Left renal cortex interstitium (tissue), 4 donors: ENCODE data around the gene KRTAP6-2. TPM values are rescaled to one million over a fixed set of nuclear protein-coding genes. Genes with fewer than 3 reads are reported as not detected.

ENCODE experiments used
- DNase-seq, 4 donors: peaks; one replicate each; pipeline ENCODE4 v3.0.0-alpha.2; 2013; ENCODE audit warnings: low read depth in 4 of 4, low spot score in 2 of 4, missing footprints in 1 of 4
- polyA plus RNA-seq, 4 donors: library from polyadenylated mRNA; unstranded; fragments of 120-200 nt; gene quantifications; one replicate each; pipeline ENCODE4 v1.2.1, GENCODE V29; 2013; ENCODE audit not compliant: insufficient read length in 4 of 4

Gene KRTAP6-2
- polyA plus RNA-seq = not detected

DNA sequence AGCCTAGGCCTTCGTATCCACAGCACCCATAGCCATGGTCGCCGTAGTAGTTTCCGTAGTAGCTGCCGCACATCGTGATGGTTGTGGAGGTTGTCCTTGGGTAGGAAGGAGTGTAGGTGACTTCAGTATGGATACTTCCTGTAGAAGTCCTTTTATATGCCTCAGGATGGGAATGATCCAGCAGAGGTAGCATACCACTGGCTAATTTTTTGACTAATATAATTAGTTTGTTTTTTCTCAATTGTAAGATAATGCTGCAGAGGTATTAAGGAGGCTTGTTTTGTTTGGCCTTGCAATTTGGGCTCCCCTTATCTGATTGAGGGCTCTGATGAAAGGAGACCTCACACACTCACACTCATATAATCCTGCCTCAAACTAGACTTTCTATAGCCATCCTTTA, at the start of gene KRTAP6-2:
KRTAP6-2 (minus strand) TSS at position 101 of the 400 bp plus-strand sequence; CDS start at position 73, 28 bp downstream.
- no peak for DNase-seq

DNA sequence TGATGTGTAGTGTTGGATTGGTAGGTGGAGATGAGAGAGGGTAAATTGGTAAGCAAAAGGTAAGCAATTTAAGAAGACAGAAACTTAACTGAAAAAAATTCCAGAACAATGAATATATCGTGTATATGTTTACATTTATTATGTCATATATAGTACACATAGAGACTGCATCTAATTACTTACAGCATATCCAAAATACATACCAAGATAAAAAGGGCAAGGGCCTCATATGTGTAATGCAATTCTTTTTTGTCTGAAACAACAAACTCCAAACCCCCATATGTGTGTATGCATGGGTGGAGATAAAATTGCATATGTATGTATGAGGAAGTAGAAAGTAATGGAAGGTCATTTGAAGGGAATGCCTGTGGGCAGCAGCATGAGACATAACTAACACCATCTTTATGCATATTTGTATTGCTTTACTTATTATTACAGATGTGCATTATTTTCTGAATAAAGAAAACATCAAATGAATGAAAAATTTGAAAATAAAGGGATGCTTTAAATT, 48.3 kb upstream of the KRTAP6-2 start:
- DNase-seq = no peak

- no peak for DNase-seq
Measured at GRCh38 chr21:30642564-30642963, 43.9 kb upstream of the KRTAP6-2 start, which contains the start of gene KRTAP20-3. KRTAP20-3 (plus strand) TSS chr21:30642864.

DNA sequence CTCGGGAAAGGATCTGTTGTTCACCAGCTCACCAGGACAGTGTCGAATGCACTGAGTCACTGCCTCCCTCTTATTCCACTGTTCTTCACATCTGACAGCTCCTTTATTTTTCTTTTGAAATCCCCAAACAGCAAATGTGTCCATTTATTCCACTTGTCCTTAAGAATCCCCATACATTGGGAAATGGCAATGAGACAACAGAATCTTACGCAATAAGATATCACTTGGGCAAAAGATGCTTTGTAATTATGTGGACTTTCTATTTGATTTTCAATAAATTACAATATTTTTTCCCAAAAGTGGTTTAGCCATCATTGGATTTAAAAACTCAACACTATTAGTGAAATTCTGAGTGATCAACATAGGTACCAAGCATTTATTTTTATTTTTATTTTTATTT, 40.0 kb upstream of the KRTAP6-2 start:
- DNase-seq = no peak

DNA sequence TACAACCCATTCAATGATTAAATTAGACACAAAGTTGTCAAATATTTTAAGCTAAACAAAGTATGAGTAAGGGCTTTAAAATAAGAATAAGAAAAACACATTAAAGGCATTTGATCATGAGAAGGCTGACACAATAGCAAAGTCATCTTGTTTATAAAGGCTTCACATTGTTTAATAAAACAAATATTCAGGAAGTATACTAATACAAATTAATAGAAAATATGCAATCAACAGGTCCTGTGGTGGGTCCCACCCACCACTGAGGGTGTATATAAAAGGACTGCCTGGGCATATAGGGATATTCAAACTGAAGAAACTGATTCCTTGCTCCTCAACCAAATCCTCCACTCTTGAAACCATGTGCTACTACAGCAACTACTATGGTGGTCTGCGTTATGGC, 36.2 kb upstream of the KRTAP6-2 start, which contains the start of gene KRTAP20-2:
KRTAP20-2 (plus strand) TSS at position 301 of the 400 bp plus-strand sequence; CDS start at position 359, 58 bp downstream.
- DNase-seq = no peak

GRCh38 chr21:30629200-30629599, 30.5 kb upstream of the KRTAP6-2 start:
- no peak for DNase-seq

DNA sequence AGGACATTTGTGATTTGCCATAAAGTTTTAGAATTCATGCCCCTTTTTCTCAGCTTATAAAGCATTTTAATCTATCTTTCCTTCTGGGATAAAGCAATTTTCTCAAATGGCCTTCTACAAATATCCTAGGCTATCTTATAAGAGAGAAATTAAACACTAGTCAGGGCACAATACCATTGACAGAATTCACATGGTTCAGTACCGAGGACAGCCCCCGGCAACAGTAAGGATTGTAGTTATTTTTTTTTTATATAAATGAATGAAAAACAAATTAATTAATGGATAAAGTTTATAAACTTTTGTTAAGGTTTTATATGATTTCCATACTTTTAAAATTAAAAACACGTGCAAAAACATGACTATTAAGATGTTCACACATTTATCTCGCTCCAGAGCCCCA, 29.4 kb upstream of the KRTAP6-2 start:
- no peak for DNase-seq

DNA sequence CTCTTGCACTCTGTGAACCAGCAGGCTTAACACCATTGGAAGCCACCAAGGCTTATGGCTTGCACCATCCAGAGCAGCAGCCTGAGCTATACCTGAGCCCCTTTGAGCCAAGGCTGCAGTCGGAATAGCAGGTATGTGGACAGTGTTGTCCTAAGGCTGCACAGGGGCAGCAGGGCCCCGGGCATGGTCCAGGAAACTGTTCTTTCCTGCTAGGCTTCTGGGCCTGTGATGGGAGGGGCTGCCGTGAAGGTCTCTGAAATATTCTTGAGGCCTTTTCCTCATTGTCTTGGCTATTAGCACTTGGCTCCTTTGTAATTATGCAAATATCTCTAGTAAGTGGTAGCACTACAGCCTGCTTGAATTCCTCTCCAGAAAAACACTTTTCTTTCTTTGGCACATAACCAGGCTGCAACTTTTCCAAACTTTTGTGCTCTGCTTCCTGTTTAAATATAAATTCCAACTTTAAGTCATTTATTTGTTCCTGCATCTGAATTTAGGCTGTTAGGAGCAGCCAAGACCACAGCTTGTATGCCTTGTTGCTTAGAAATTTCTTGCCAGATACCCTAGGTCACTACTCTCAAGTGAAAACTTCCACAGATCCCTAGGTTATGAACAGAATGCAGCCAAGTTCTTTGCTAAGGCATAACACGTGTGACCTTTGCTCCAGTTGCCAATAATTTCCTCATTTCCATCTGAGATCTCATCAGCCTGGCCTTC, 26.9 kb upstream of the KRTAP6-2 start:
- DNase-seq = no peak

DNA sequence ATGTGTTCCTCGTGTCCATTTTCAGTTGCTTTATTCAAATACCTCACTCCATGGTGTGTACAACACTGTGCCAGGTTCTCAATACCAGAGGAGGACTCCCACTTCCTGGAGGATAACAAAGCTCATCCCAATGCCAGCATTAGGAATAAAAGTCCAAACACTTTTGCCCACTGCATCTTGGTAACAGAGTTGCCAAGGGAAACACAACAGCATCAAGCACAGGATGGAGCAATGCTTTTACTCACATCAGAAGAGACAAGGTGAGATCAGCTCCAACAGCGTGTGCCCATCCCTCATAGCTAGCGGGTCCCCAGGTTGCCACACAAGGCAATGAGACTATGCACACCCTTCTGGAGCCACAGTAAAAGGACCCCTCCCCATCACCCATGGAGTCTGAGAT, 24.7 kb upstream of the KRTAP6-2 start:
- no peak for DNase-seq

DNA sequence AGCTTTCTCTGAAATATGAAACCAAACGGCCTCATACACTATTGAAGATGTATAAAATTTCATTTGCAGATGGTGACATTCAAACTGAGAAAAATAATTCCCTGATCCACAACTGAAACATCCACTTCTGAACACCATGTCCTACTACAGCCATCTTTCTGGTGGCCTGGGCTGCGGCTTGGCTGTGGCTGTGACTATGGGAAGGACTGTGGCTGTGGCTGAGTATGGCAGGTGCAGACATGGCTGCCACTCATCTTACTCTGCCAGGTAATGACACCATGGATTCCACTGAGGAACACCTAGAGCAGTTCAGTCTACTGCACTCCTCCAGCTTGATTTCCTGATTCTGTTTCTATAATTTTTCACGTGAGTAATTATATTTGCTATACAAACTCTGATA, 21.8 kb upstream of the KRTAP6-2 start, which contains the start of gene KRTAP20-4:
KRTAP20-4 (plus strand) TSS at position 106 of the 400 bp plus-strand sequence.
- DNase-seq = no peak

- DNase-seq = no peak
Measured at GRCh38 chr21:30620080-30620479, 21.4 kb upstream of the KRTAP6-2 start.

GRCh38 chr21:30616125-30616524, 17.4 kb upstream of the KRTAP6-2 start, which contains the start of gene KRTAP20-1:
KRTAP20-1 (plus strand) TSS chr21:30616425; CDS start chr21:30616455, 30 bp downstream.
- DNase-seq = no peak

- no peak for DNase-seq
Measured at GRCh38 chr21:30615199-30615598, 16.5 kb upstream of the KRTAP6-2 start.

DNA sequence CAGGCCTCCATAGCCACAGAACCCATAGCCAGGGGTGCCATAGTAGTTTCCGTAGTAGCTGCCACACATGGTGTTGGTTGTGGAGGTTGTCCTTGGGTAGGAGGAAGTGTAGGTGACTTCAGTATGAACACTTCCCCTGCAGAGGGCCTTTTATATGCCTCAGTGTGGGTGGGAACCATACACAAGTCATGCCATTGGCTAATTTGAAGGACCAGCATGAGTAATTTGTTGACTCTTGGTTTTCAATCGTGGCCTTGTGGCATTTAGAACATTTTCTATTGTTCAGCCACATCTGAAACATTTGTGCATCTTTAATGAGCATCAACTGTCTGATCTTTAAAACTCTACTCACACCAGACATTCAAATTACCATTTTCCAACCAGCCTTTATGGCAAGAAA, 15.1 kb upstream of the KRTAP6-2 start, which contains the start of gene KRTAP6-1:
KRTAP6-1 (minus strand) TSS at position 95 of the 400 bp plus-strand sequence; CDS start at position 69, 26 bp downstream.
- no peak for DNase-seq

DNA sequence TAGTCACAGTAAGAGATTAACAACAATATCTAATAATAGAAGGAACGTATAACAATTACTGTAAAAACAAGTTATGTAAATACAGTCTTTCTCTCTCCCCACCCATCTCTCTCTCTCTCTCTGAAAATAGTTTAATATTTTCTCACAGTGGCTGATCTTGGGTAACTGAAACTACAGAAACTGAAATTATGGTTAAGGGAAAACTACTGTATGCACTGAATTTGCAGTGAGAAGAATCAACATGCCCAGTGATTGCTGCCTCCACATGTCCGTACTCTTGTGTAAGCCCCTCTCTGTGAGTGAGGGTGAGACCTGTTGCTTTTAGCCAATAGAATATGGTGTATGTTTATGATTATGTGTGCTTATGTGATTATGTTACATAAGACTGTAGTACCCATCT, 13.4 kb upstream of the KRTAP6-2 start:
- no peak for DNase-seq

DNA sequence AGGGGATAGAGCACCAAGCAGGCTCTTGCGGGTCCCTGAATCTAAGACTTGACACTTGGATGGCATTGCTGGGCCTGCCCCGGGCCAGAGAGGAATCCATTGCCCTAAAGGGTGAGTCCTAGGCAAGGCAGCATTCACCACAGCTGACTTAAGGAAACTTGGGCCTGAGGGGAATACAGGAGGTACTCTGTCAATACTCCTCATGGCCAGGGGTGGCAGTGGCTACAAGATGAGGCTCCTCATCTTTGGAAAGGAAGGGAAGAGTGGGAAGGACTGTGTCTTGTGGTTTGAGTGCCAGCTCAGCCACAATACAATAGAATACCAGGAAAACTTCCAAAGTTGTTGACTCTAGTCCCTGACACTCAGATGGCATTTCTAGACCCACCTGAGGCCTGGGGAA, 7.3 kb upstream of the KRTAP6-2 start:
- no peak for DNase-seq

GRCh38 chr21:30600787-30601186, 2.1 kb upstream of the KRTAP6-2 start, which contains the start of gene KRTAP22-1:
KRTAP22-1 (plus strand) TSS chr21:30601087.
- DNase-seq = no peak

GRCh38 chr21:30592140-30592539, 6.6 kb downstream of the KRTAP6-2 start, which contains the start of gene KRTAP6-3:
KRTAP6-3 (plus strand) TSS chr21:30592440; CDS start chr21:30592446, 6 bp downstream.
- DNase-seq = no peak

DNA sequence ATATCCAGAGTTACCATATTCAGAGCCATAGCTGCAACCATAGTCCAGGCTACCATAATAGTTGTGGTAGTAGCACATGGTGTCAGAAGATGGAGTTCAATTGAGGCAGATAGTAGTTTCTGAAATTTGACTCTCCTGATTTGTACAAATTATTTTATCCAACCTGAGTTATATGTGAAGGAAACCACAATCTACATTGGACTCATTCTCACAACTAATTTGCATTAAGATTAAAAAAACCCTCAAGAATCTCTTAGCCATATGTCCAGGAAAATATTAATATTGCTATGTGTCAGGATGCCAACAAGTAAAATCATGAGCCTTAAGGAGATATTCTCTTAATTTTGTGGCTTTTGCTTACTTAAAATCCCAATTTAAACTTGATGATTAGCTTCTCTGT, 8.4 kb downstream of the KRTAP6-2 start, which contains the start of gene KRTAP22-2:
KRTAP22-2 (minus strand) TSS at position 101 of the 400 bp plus-strand sequence.
- no peak for DNase-seq

DNA sequence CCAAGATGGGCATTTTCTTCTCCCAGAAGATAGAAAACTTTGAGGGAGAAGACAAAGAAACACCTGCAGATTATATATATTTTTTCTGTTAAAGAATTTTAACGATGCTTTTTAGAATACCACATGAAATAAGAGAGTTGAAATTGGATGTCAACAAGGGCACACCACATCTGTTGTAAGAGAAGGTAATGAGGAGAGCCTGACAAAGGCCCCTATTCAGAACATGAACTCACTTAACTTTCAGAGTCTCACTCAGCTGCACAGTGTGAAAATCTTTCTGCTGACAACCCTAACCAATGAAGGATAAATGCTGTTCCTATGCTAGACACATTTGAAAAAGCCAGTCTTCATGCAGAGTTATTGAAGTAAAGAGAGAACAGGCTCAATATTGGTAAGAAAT, 15.8 kb downstream of the KRTAP6-2 start:
- no peak for DNase-seq

- no peak for DNase-seq
Measured at GRCh38 chr21:30580132-30580531, 18.6 kb downstream of the KRTAP6-2 start.

- no peak for DNase-seq
Measured at GRCh38 chr21:30579346-30579745, 19.4 kb downstream of the KRTAP6-2 start.
